K562 (cell line): Measurements from ENCODE around the gene MRGPRX3. TPM values are rescaled to one million over a fixed set of nuclear protein-coding genes. Genes with fewer than 3 reads are reported as not detected.

Experiments used
- ATAC-seq: fragments of 200-7000 bp; cut with Tn5 transposase; 3 replicates; pipeline ENCODE4 v1.9.1; 2020; ENCODE audit warnings: moderate library complexity
- BruUV-seq: library from RNA; stranded (reverse); fragments of 400-500 nt; replicated peaks from 2 replicates; lab custom pipeline; 2021; lab: Mats Ljungman, UMichigan
- CTCF ChIA-PET: fragments of 300-600 bp; formaldehyde crosslinking; extraction: SDS; loops from one replicate; lab custom pipeline; 2021; ENCODE audit warnings: low intra/inter-chr PET ratio; lab: Yijun Ruan, JAX
- POLR2A ChIA-PET: fragments of 300-600, 350-650 bp; sonication (Branson Sonifier 250); formaldehyde crosslinking; extraction: SDS; loops from one replicate; lab custom pipeline; 2021; ENCODE audit warnings: antibody characterized with exemption, inconsistent platforms; lab: Yijun Ruan, JAX
- DNase-seq, 4 experiments: peaks; one replicate each; pipeline versions ENCODE4 v3.0.0 to v3.0.0-alpha.2; 2011 to 2018; ENCODE audit warnings: low spot score in 3 of 4, mixed read lengths in 3 of 4; ENCODE audit errors: extremely low read depth in 1 of 4
- FAIRE-seq: peaks from 2 replicates; lab custom pipeline; 2011; peaks lifted over from hg19 to GRCh38; lab: Jason Lieb, UNC
- H2AFZ ChIP-seq: 2 replicates; pipeline ENCODE4 v1.6.0; 2011; ENCODE audit warnings: low read depth, low read length, control low read depth, inconsistent platforms
- H3K27ac ChIP-seq: fragments of 200-600 bp; 3 replicates; pipeline ENCODE4 v1.8.0; 2011; ENCODE audit warnings: low read depth, mild to moderate bottlenecking, control low read depth, inconsistent platforms, low read length, moderate library complexity, mixed read lengths; ENCODE audit errors: extremely low read depth
- H3K27me3 ChIP-seq, 2 experiments: fragments of 300-600 bp in 1 of 2; 2 replicates in 1 of 2; 3 replicates in 1 of 2; pipeline versions ENCODE4 v1.6.0 to v1.8.0; 2011; ENCODE audit warnings: inconsistent platforms in 2 of 2, low read length in 2 of 2, mild to moderate bottlenecking in 1 of 2, mixed read lengths in 1 of 2, moderate library complexity in 1 of 2; ENCODE audit not compliant: control insufficient read depth in 2 of 2, insufficient read depth in 2 of 2
- H3K36me3 ChIP-seq: fragments of 300-600 bp; 3 replicates; pipeline ENCODE4 v1.8.0; 2011; ENCODE audit warnings: mild to moderate bottlenecking, low read length, inconsistent platforms; ENCODE audit not compliant: control insufficient read depth, insufficient read depth
- H3K4me1 ChIP-seq, 2 experiments: fragments of 200-600 bp in 1 of 2; replicated peaks in 1 of 2; 2 replicates in 1 of 2; 3 replicates in 1 of 2; pipeline versions ENCODE4 v1.5.1 to v1.8.0; 2011; ENCODE audit warnings: inconsistent platforms in 2 of 2, low read length in 2 of 2, mild to moderate bottlenecking in 1 of 2, mixed read lengths in 1 of 2, moderate library complexity in 1 of 2; ENCODE audit not compliant: control insufficient read depth in 2 of 2, insufficient read depth in 2 of 2
- H3K4me2 ChIP-seq: 2 replicates; pipeline ENCODE4 v1.6.1; 2011; ENCODE audit warnings: low read length, control low read depth, inconsistent platforms, mixed read lengths; ENCODE audit not compliant: insufficient read depth
- H3K4me3 ChIP-seq: fragments of 200-600 bp; sonication (generic), shearing (Covaris generic); 2 replicates; pipeline ENCODE4 v1.5.1; 2016; ENCODE audit warnings: control low read depth, inconsistent platforms
- H3K79me2 ChIP-seq: fragments of 200-600 bp; 3 replicates; pipeline ENCODE4 v1.8.0; 2011; ENCODE audit warnings: low read length, inconsistent platforms; ENCODE audit not compliant: control insufficient read depth, insufficient read depth
- H3K9ac ChIP-seq, 2 experiments: 2 replicates each; pipeline versions ENCODE4 v1.6.0 to v1.6.1; 2011; ENCODE audit warnings: low read depth in 2 of 2, low read length in 2 of 2, control low read depth in 1 of 2, inconsistent platforms in 1 of 2, mild to moderate bottlenecking in 1 of 2, mixed read lengths in 1 of 2; ENCODE audit not compliant: insufficient read depth in 1 of 2
- H3K9me1 ChIP-seq: one replicate; pipeline ENCODE4 v1.6.0; 2011; ENCODE audit warnings: inconsistent platforms, mild to moderate bottlenecking, low read length, moderate library complexity; ENCODE audit not compliant: control insufficient read depth, insufficient read depth
- H3K9me3 ChIP-seq: replicated peaks from 2 replicates; pipeline ENCODE4 v1.5.1; 2011; ENCODE audit warnings: low read depth, low read length, inconsistent platforms; ENCODE audit not compliant: control insufficient read depth, insufficient read depth
- H4K20me1 ChIP-seq: replicated peaks from 2 replicates; pipeline ENCODE4 v1.6.1; 2011; ENCODE audit warnings: low read length, inconsistent platforms, mixed read lengths; ENCODE audit not compliant: control insufficient read depth, insufficient read depth
- ATF1 ChIP-seq, 2 experiments: fragments of 450-650 bp in 1 of 2; IDR thresholded peaks; 2 replicates each; pipeline ENCODE4 v1.6.1; 2016; ENCODE audit warnings: missing compliant biosample characterization in 1 of 2, missing genetic modification characterization in 1 of 2
- CC2D1A ChIP-seq: fragments of 450-650 bp; IDR thresholded peaks from 2 replicates; pipeline ENCODE4 v1.6.1; 2017; ENCODE audit warnings: mild to moderate bottlenecking
- CHAMP1 ChIP-seq: fragments of 450-650 bp; IDR thresholded peaks from 2 replicates; pipeline ENCODE4 v1.6.1; 2016; ENCODE audit warnings: mild to moderate bottlenecking
- FOS ChIP-seq: IDR thresholded peaks from 3 replicates; pipeline ENCODE4 v1.6.1; 2011; ENCODE audit not compliant: insufficient read length; ENCODE audit errors: extremely low read depth
- FOSL1 ChIP-seq: fragments of 200-800 bp; sonication (Bioruptor generic); conservative IDR thresholded peaks from 2 replicates; pipeline ENCODE4 v1.6.1; 2016; ENCODE audit warnings: missing genetic modification characterization, missing compliant biosample characterization
- GABPA ChIP-seq: fragments of 200-800 bp; sonication (Bioruptor generic); conservative IDR thresholded peaks from 2 replicates; pipeline ENCODE4 v1.6.1; 2016; ENCODE audit warnings: low read depth, missing genetic modification characterization, missing compliant biosample characterization
- HEY1 ChIP-seq: fragments of 250-450 bp; sonication (Bioruptor Pico); IDR thresholded peaks from 2 replicates; pipeline ENCODE4 v1.5.0; 2020; ENCODE audit warnings: mild to moderate bottlenecking, moderate library complexity, borderline replicate concordance
- KLF10 ChIP-seq: fragments of 250-450 bp; sonication (Bioruptor Pico); IDR thresholded peaks from 2 replicates; pipeline ENCODE4 v1.6.1; 2021; ENCODE audit warnings: matching md5 sums
- PHB ChIP-seq: fragments of 250-450 bp; sonication (Bioruptor Pico); IDR thresholded peaks from 2 replicates; pipeline ENCODE4 v1.5.0; 2021
- SIN3A ChIP-seq, 2 experiments: fragments of 150-350 bp in 1 of 2; IDR thresholded peaks; 2 replicates each; pipeline ENCODE4 v1.6.1; 2011 to 2016; ENCODE audit warnings: borderline replicate concordance in 2 of 2, low read depth in 2 of 2, low read length in 2 of 2, mild to moderate bottlenecking in 2 of 2, moderate library complexity in 2 of 2; ENCODE audit not compliant: control insufficient read depth in 1 of 2
- SMAD3 ChIP-seq: fragments of 450-650 bp; formaldehyde crosslinking; conservative IDR thresholded peaks from 2 replicates; pipeline ENCODE4 v1.4.0; 2020; ENCODE audit warnings: mild to moderate bottlenecking
- SMC3 ChIP-seq: conservative IDR thresholded peaks from 2 replicates; pipeline ENCODE4 v1.6.1; 2011; ENCODE audit warnings: low read depth, low read length, improper control_type of control experiment; ENCODE audit not compliant: insufficient read depth
- ZBTB43 ChIP-seq: sonication (generic); formaldehyde crosslinking; IDR thresholded peaks from 2 replicates; pipeline ENCODE4 v1.8.0; 2023; ENCODE audit warnings: mild to moderate bottlenecking, missing genetic modification reagents
- ZNF764 ChIP-seq: fragments of 250-450 bp; sonication (Bioruptor Pico); IDR thresholded peaks from 2 replicates; pipeline ENCODE4 v1.4.0; 2020; ENCODE audit warnings: low read depth, mild to moderate bottlenecking, moderate library complexity
- WGBS: fragments of 100-300 bp; shearing (Covaris generic); methylation state at CpG from one replicate; pipeline ENCODE4 v1.1.6; 2016; ENCODE audit warnings: low coverage, mixed read lengths; ENCODE audit not compliant: insufficient coverage; ENCODE audit errors: missing lambda C conversion rate; 5-methylcytosine and 5-hydroxymethylcytosine counted together
- in situ Hi-C: fragments of 300-500 bp; cut with MboI; formaldehyde crosslinking; loops from 4 replicates; pipeline ENCODE4 v1.15.0; 2018; ENCODE audit warnings: inconsistent platforms, mixed read lengths
- intact Hi-C: fragments of 100-400 bp; cut with micrococcal nuclease; formaldehyde crosslinking; loops from 2 replicates; pipeline ENCODE4 v1.14.2; 2022
- polyA plus RNA-seq, 8 experiments: library from polyadenylated mRNA; depleted of rRNA in 4 of 8; stranded (reverse) in 5 of 8; unstranded in 3 of 8; fragments of >200 nt; fragmentation: Nextera tagmentation in 2 of 8; fragmentation: Illumina TruSeq in 1 of 8; extraction: Ambion mirVana in 2 of 8; extraction: Trizol in 1 of 8; gene quantifications; 2 replicates each; pipeline versions ENCODE4 v1.2.1 to v1.2.3, GENCODE V29; 2011 to 2014; ENCODE audit warnings: inconsistent platforms in 1 of 8, missing spikeins in 1 of 8
- total RNA-seq, 7 experiments: library from RNA; depleted of rRNA in 6 of 7; stranded (reverse); fragments of >200 nt in 6 of 7; fragmentation: Illumina TruSeq in 2 of 7; extraction: Trizol in 2 of 7; gene quantifications; 2 replicates each; pipeline versions ENCODE4 v1.2.1 to v1.2.3, GENCODE V29; 2011 to 2021; ENCODE audit warnings: low replicate concordance in 1 of 7

Gene MRGPRX3
- total and polyA plus RNA-seq, 9 of the 15 experiments (the other 6 are each of a cell fraction or from before 2014, with no cell fraction given), result not detected

GRCh38 chr11:18105802-18106574 lies 26.4 kb upstream of the MRGPRX3 start, which contains the start of gene SAAL1 (continued):
- peak; percentile 73 for TF ChIP-seq CHAMP1

GRCh38 chr11:18106688-18107087 lies 25.7 kb upstream of the MRGPRX3 start:
- no peak for ATAC-seq
- no peak overlapping the region for H3K4me2 ChIP-seq
- H3K4me3 ChIP-seq, result no peak overlapping the region
- FAIRE-seq, result no peak
- no peaks in the 10 kb centered on the region for H4K20me1 ChIP-seq
- H3K36me3 ChIP-seq, result peaks cover 29% of the 10 kb centered on the region
- no peaks in the 10 kb centered on the region for H3K9me3 ChIP-seq
- no peak for DNase-seq
- H3K27me3 ChIP-seq, result peaks cover 0 to 2% of the 10 kb centered on the region in 2 experiments; a peak in 1 of 5 replicates
- 56% methylated on average over 9 of the region's 9 CpGs for WGBS
- intact Hi-C loops (loop anchor here (2.0 to 5.0 kb wide), 2 partner anchors 94 to 116 kb away; partner anchors contain the start of gene SERGEF), in situ Hi-C loops (no loop called here)
- H3K9ac ChIP-seq, result no peak overlapping the region
- H3K79me2 ChIP-seq, result peaks cover 33% of the 10 kb centered on the region
- ChIA-PET CTCF (interaction anchor here (1.2 kb wide), 1 partner anchor 115 kb away, joined by 5 read pairs; no protein-coding TSS in a partner anchor), POLR2A (interaction anchor here (0.9 to 1.1 kb wide), 2 partner anchors 121 to 400 kb away, joined by 3 to 4 read pairs; no protein-coding TSS in a partner anchor)
- no peak overlapping the region for H3K27ac ChIP-seq
- BruUV-seq, result no TSS peak
- no peaks in the 10 kb centered on the region for H3K9me1 ChIP-seq
- H2AFZ ChIP-seq, result peak overlapping the region; percentile 97
- peaks cover 0 to 5% of the 10 kb centered on the region in 2 experiments; a peak in 3 of 5 replicates for H3K4me1 ChIP-seq
- TF ChIP-seq KLF10 (CRISPR knock-in tag), result no peak
- TF ChIP-seq SMC3, result no peak
- TF ChIP-seq CC2D1A, result no peak
- peak; percentile 72 for TF ChIP-seq FOSL1
- no peak for TF ChIP-seq FOS
- no peak for TF ChIP-seq SIN3A (IDR thresholded peaks at IDR 0.05; ENCODE audit: borderline replicate concordance in 2 of 2, control insufficient read depth in 1 of 2, low read depth in 2 of 2, low read length in 2 of 2)
- TF ChIP-seq PHB (CRISPR knock-in tag), result no peak
- no peak for TF ChIP-seq ZBTB43
- TF ChIP-seq HEY1 (CRISPR knock-in tag), result no peak
- TF ChIP-seq ATF1 (CRISPR knock-in tag; IDR thresholded peaks at IDR 0.05), result no peak
- TF ChIP-seq ATF1 (tag; IDR thresholded peaks at IDR 0.05), result no peak
- TF ChIP-seq GABPA (tag), result no peak
- no peak for TF ChIP-seq SMAD3 (CRISPR knock-in tag)
- no peak for TF ChIP-seq ZNF764
